PC-9 (cell line): ENCODE measurements around the gene PDE7B.

Experiments
- CTCF ChIP-seq: fragments of 200-600 bp; sonication (generic); conservative IDR thresholded peaks from 2 replicates; pipeline ENCODE4 v1.6.1; 2017; ENCODE audit warnings: mixed run types, antibody characterized with exemption, mild to moderate bottlenecking, moderate library complexity
- EZH2 ChIP-seq: fragments of 200-600 bp; sonication (generic); IDR thresholded peaks from 2 replicates; pipeline ENCODE4 v1.8.0; 2017; ENCODE audit warnings: antibody characterized with exemption, low read depth

- TF ChIP-seq EZH2 = no peak
- TF ChIP-seq CTCF = no peak
Observed at GRCh38 chr6:136180704-136181511, 329.4 kb downstream of the PDE7B start.
